OCI-LY3 (cell line): ENCODE data around the gene DEFB114.
"Not testable (repeated sequence)": the region's sequence is repeated elsewhere in the genome, so short reads cannot be mapped to it uniquely, and the experiment has no call there.

Experiments
- H2AFZ ChIP-seq: fragments of 200-600, 300-600 bp; shearing (Covaris generic); 2 replicates; pipeline ENCODE4 v1.6.0; 2014; ENCODE audit warnings: antibody characterized with exemption, low read depth, low read length
- H3K27ac ChIP-seq: fragments of 200-600, 300-600 bp; sonication (generic); 2 replicates; pipeline ENCODE4 v1.5.1; 2014; ENCODE audit warnings: mild to moderate bottlenecking, low read length, moderate library complexity, mixed read lengths
- H3K27me3 ChIP-seq: fragments of 200-600, 300-600 bp; sonication (generic); 2 replicates; pipeline ENCODE4 v1.6.1; 2014; ENCODE audit warnings: low read depth, low read length, mixed read lengths
- H3K36me3 ChIP-seq: fragments of 200-600, 300-600 bp; sonication (generic); replicated peaks from 2 replicates; pipeline ENCODE3; 2014; ENCODE audit warnings: low read depth, low read length, mixed read lengths
- H3K4me1 ChIP-seq: fragments of 300-600, 200-600 bp; sonication (generic); 2 replicates; pipeline ENCODE4 v1.6.1; 2014; ENCODE audit warnings: low read length, mixed read lengths
- H3K4me2 ChIP-seq: fragments of 200-600, 300-600 bp; sonication (generic); 2 replicates; pipeline ENCODE4 v1.6.1; 2014; ENCODE audit warnings: low read length, mixed read lengths
- H3K4me3 ChIP-seq: fragments of 300-600, 200-600 bp; sonication (generic); 2 replicates; pipeline ENCODE4 v1.5.1; 2014; ENCODE audit warnings: antibody characterized with exemption, mild to moderate bottlenecking, low read length, moderate library complexity
- H3K79me2 ChIP-seq: fragments of 300-600, 200-600 bp; shearing (Covaris generic); 2 replicates; pipeline ENCODE4 v1.6.1; 2014; ENCODE audit warnings: mild to moderate bottlenecking, low read length, mixed read lengths
- H3K9ac ChIP-seq: fragments of 300-600, 200-600 bp; shearing (Covaris generic); 2 replicates; pipeline ENCODE4 v1.6.0; 2014; ENCODE audit warnings: mild to moderate bottlenecking, low read length, moderate library complexity
- H3K9me3 ChIP-seq: fragments of 200-600, 300-600 bp; shearing (Covaris generic); 2 replicates; pipeline ENCODE4 v1.6.1; 2014; ENCODE audit warnings: low read length, mixed read lengths; ENCODE audit not compliant: insufficient read depth
- H4K20me1 ChIP-seq: fragments of 200-600, 300-600 bp; sonication (generic); 2 replicates; pipeline ENCODE4 v1.6.1; 2016; ENCODE audit warnings: low read length, mixed read lengths; ENCODE audit not compliant: insufficient read depth
- CTCF ChIP-seq: fragments of 200-600, 300-600 bp; sonication (generic); IDR thresholded peaks from 2 replicates; pipeline ENCODE4 v1.5.1; 2014; ENCODE audit warnings: antibody characterized with exemption, low read length, low read depth
- EZH2phosphoT487 ChIP-seq: fragments of 200-600 bp; shearing (Covaris generic); IDR thresholded peaks from 2 replicates; pipeline ENCODE4 v1.6.1; 2018; ENCODE audit warnings: antibody characterized with exemption, mixed run types, low read depth

DEFB114 gene

GRCh38 chr6:49951926-49952325 lies 12.0 kb downstream of the DEFB114 start:
- Histone ChIP-seq H3K4me3 (no peak overlapping the region), H3K79me2 (no peaks in the 10 kb centered on the region), H3K36me3 (no peaks in the 10 kb centered on the region), H3K27ac (no peak overlapping the region), H3K27me3 (no peaks in the 10 kb centered on the region), H3K9ac (no peak overlapping the region), H3K9me3 (no peaks in the 10 kb centered on the region), H2AFZ (no peak overlapping the region), H3K4me1 (no peaks in the 10 kb centered on the region), H3K4me2 (no peak overlapping the region), H4K20me1 (no peaks in the 10 kb centered on the region)
- TF ChIP-seq EZH2phosphoT487: no peak

GRCh38 chr6:49950415-49950751 lies 13.6 kb downstream of the DEFB114 start:
- Histone ChIP-seq H3K36me3 (no peaks in the 10 kb centered on the region), H3K27ac (no peak overlapping the region), H3K4me2 (no peak overlapping the region), H3K9ac (no peak overlapping the region), H3K27me3 (no peaks in the 10 kb centered on the region), H3K4me1 (peaks cover 7% of the 10 kb centered on the region; the same call in 1 of the 2 replicates), H2AFZ (no peak overlapping the region), H3K79me2 (no peaks in the 10 kb centered on the region), H3K4me3 (no peak overlapping the region), H4K20me1 (no peaks in the 10 kb centered on the region), H3K9me3 (peaks cover 2% of the 10 kb centered on the region; the same call in 1 of the 2 replicates)
- TF ChIP-seq EZH2phosphoT487 (no peak), CTCF (no peak)

DNA sequence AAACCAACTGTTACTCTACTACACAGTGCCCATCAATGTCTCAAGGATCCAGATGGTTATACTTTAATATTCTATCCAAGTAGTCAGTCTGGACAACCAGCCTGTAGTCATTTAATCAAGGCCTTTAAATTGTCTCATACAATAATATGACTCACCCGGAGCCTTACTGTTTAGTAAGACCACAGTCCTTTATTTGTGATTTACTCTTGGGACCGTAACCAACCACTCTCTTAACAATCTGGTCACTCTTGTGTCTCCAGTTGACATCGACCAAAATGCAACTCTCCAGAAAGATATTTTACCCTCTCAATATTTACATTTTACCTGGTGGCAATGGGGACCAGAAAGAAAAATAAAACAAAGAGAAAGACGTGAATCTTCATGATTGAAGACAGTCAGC lies 14.9 kb downstream of the DEFB114 start:
- no peak overlapping the region for H3K9ac ChIP-seq
- no peak overlapping the region; the same call in 1 of the 2 replicates for H2AFZ ChIP-seq
- H3K4me3 ChIP-seq: no peak overlapping the region
- H3K9me3 ChIP-seq: peaks cover 11% of the 10 kb centered on the region
- no peaks in the 10 kb centered on the region for H3K36me3 ChIP-seq
- H3K79me2 ChIP-seq: no peaks in the 10 kb centered on the region
- no peak overlapping the region for H3K27ac ChIP-seq
- H3K4me2 ChIP-seq: no peak overlapping the region
- peaks cover 7% of the 10 kb centered on the region; the same call in 1 of the 2 replicates for H3K4me1 ChIP-seq
- H3K27me3 ChIP-seq: no peaks in the 10 kb centered on the region
- TF ChIP-seq EZH2phosphoT487 (no peak), CTCF (no peak)
- no peaks in the 10 kb centered on the region for H4K20me1 ChIP-seq

GRCh38 chr6:49946835-49947234 lies 17.1 kb downstream of the DEFB114 start:
- Histone ChIP-seq H3K27me3 (no peaks in the 10 kb centered on the region), H3K4me1 (peaks cover 7% of the 10 kb centered on the region; the same call in 1 of the 2 replicates), H3K9me3 (peaks cover 11% of the 10 kb centered on the region), H2AFZ (no peak overlapping the region), H4K20me1 (no peaks in the 10 kb centered on the region), H3K4me3 (no peak overlapping the region), H3K4me2 (no peak overlapping the region), H3K9ac (no peak overlapping the region), H3K79me2 (no peaks in the 10 kb centered on the region), H3K36me3 (no peaks in the 10 kb centered on the region), H3K27ac (no peak overlapping the region)
- no peak for TF ChIP-seq EZH2phosphoT487
- no peak for TF ChIP-seq CTCF

- H3K4me1 ChIP-seq, H3K27ac ChIP-seq, H3K4me3 ChIP-seq, H3K4me2 ChIP-seq, H3K9ac ChIP-seq, H4K20me1 ChIP-seq, H3K36me3 ChIP-seq, H3K27me3 ChIP-seq, H3K79me2 ChIP-seq, H2AFZ ChIP-seq: not testable (repeated sequence)
- peaks cover 11% of the 10 kb centered on the region for H3K9me3 ChIP-seq
Observed at GRCh38 chr6:49944068-49944467, 19.9 kb downstream of the DEFB114 start.
